GM23248 (cell line): ENCODE measurements around the gene NEUROD1. TPM values are rescaled to one million over a fixed set of nuclear protein-coding genes. Genes with fewer than 3 reads are reported as not detected.

Experiments used
- DNase-seq: peaks from one replicate; pipeline ENCODE4 v3.0.0-alpha.2; 2015
- H2AFZ ChIP-seq: fragments of 200-600 bp; sonication (generic); 2 replicates; pipeline ENCODE4 v1.6.1; 2016; ENCODE audit warnings: antibody characterized with exemption
- H3F3A ChIP-seq: fragments of 200-600 bp; sonication (generic); 2 replicates; pipeline ENCODE4 v1.6.1; 2016; ENCODE audit warnings: mild to moderate bottlenecking, antibody characterized with exemption, mixed run types; ENCODE audit not compliant: insufficient read depth
- H3K27ac ChIP-seq: fragments of 200-600 bp; sonication (generic); 2 replicates; pipeline ENCODE4 v1.5.1; 2016; ENCODE audit warnings: mild to moderate bottlenecking
- H3K27me3 ChIP-seq: fragments of 200-600 bp; sonication (generic); replicated peaks from 2 replicates; pipeline ENCODE4 v1.6.1; 2016; ENCODE audit warnings: mild to moderate bottlenecking; ENCODE audit not compliant: insufficient read depth
- H3K36me3 ChIP-seq: fragments of 200-600 bp; sonication (generic); 2 replicates; pipeline ENCODE4 v1.6.1; 2016; ENCODE audit warnings: low read depth, mild to moderate bottlenecking
- H3K4me1 ChIP-seq: fragments of 200-600 bp; sonication (generic); 2 replicates; pipeline ENCODE4 v1.6.1; 2016; ENCODE audit warnings: mild to moderate bottlenecking; ENCODE audit not compliant: insufficient read depth
- H3K4me2 ChIP-seq: fragments of 200-600 bp; sonication (generic); one replicate; pipeline ENCODE4 v1.6.1; 2016; ENCODE audit warnings: mild to moderate bottlenecking; ENCODE audit not compliant: unreplicated experiment
- H3K4me3 ChIP-seq: fragments of 200-600 bp; sonication (generic); 2 replicates; pipeline ENCODE4 v1.5.1; 2016; ENCODE audit warnings: mild to moderate bottlenecking
- H3K79me2 ChIP-seq: fragments of 200-600 bp; sonication (generic); 2 replicates; pipeline ENCODE4 v1.6.1; 2016; ENCODE audit warnings: mild to moderate bottlenecking; ENCODE audit not compliant: insufficient read depth
- H3K9ac ChIP-seq: fragments of 200-600 bp; sonication (generic); 2 replicates; pipeline ENCODE4 v1.6.1; 2016; ENCODE audit warnings: mild to moderate bottlenecking
- H3K9me2 ChIP-seq: fragments of 200-600 bp; sonication (generic); 2 replicates; pipeline ENCODE4 v1.6.1; 2016; ENCODE audit warnings: mixed run types, mild to moderate bottlenecking, moderate library complexity; ENCODE audit not compliant: insufficient read depth
- H3K9me3 ChIP-seq: fragments of 200-600 bp; sonication (generic); one replicate; pipeline ENCODE4 v1.6.1; 2017; ENCODE audit warnings: low read depth
- H4K20me1 ChIP-seq: fragments of 200-600 bp; sonication (generic); 2 replicates; pipeline ENCODE4 v1.6.0; 2016; ENCODE audit not compliant: insufficient read depth
- EZH2 ChIP-seq: fragments of 200-600 bp; sonication (generic); IDR thresholded peaks from 2 replicates; pipeline ENCODE4 v1.6.1; 2018; ENCODE audit warnings: antibody characterized with exemption, mild to moderate bottlenecking; ENCODE audit not compliant: insufficient read depth, poor library complexity, severe bottlenecking
- EZH2phosphoT487 ChIP-seq: fragments of 200-600 bp; sonication (generic); IDR thresholded peaks from 2 replicates; pipeline ENCODE4 v1.6.1; 2018; ENCODE audit warnings: antibody characterized with exemption, moderate library complexity, mild to moderate bottlenecking, low read depth; ENCODE audit not compliant: insufficient read depth
- WGBS, 2 experiments: methylation state at CpG; one replicate each; pipeline ENCODE4 v1.1.6; 2015 to 2017; ENCODE audit warnings: low lambda C conversion rate in 2 of 2, low coverage in 1 of 2; ENCODE audit errors: missing lambda C conversion rate in 2 of 2; 5-methylcytosine and 5-hydroxymethylcytosine counted together
- in situ Hi-C: fragments of 300-500 bp; cut with MboI; formaldehyde crosslinking; loops from 2 replicates; pipeline ENCODE4 v1.15.0; 2020
- polyA plus RNA-seq: library from polyadenylated mRNA; unstranded; fragments of >200 nt; fragmentation: Nextera tagmentation; extraction: Ambion mirVana; gene quantifications from 2 replicates; pipeline ENCODE4 v1.2.1, GENCODE V29; 2016
- total RNA-seq: library from RNA; depleted of rRNA; stranded (reverse); fragments of >200 nt; shearing (Covaris generic); gene quantifications from 2 replicates; pipeline ENCODE4 v1.2.3, GENCODE V29; 2014

The NEUROD1 gene
- total and polyA plus RNA-seq, 2 experiments from 2014 or later: not detected

GRCh38 chr2:181642086-181642485 lies 38.2 kb downstream of the NEUROD1 start:
- Histone ChIP-seq H3F3A (no peaks in the 10 kb centered on the region), H3K27me3 (peaks cover 43% of the 10 kb centered on the region), H3K4me3 (no peak overlapping the region), H3K9me2 (no peaks in the 10 kb centered on the region), H3K4me1 (no peaks in the 10 kb centered on the region), H3K4me2 (no peak overlapping the region), H3K79me2 (no peaks in the 10 kb centered on the region), H2AFZ (no peak overlapping the region), H3K9me3 (no peaks in the 10 kb centered on the region), H3K27ac (no peak overlapping the region), H4K20me1 (no peaks in the 10 kb centered on the region), H3K36me3 (no peaks in the 10 kb centered on the region), H3K9ac (no peak overlapping the region)
- WGBS, 2 experiments: 34 to 35% methylated on average over 4 of the region's 4 CpGs
- no peak for DNase-seq
- TF ChIP-seq EZH2phosphoT487 (no peak), EZH2 (no peak)
- in situ Hi-C loops: no loop called here

- no peaks in the 10 kb centered on the region for H3K9me3 ChIP-seq
- H3K27me3 ChIP-seq: peaks cover 51% of the 10 kb centered on the region
- no peaks in the 10 kb centered on the region for H3K4me1 ChIP-seq
- in situ Hi-C loops: no loop called here
- H3K4me2 ChIP-seq: no peak overlapping the region
- no peak overlapping the region for H2AFZ ChIP-seq
- no peak overlapping the region for H3K4me3 ChIP-seq
- H3K79me2 ChIP-seq: no peaks in the 10 kb centered on the region
- H3K9me2 ChIP-seq: no peaks in the 10 kb centered on the region
- H3K36me3 ChIP-seq: no peaks in the 10 kb centered on the region
- no peaks in the 10 kb centered on the region for H4K20me1 ChIP-seq
- DNase-seq: no peak
- WGBS, 2 experiments: 45 to 47% methylated on average over 1 of the region's 1 CpG
- H3F3A ChIP-seq: no peaks in the 10 kb centered on the region
- no peak overlapping the region for H3K27ac ChIP-seq
- no peak overlapping the region for H3K9ac ChIP-seq
- TF ChIP-seq EZH2phosphoT487 (no peak), EZH2 (no peak)
Measured at GRCh38 chr2:181639686-181640085, 40.6 kb downstream of the NEUROD1 start.

GRCh38 chr2:181632733-181633401 lies 47.5 kb downstream of the NEUROD1 start:
- TF ChIP-seq EZH2phosphoT487: no peak
- TF ChIP-seq EZH2: no peak
- in situ Hi-C loops: no loop called here
- H3K4me1 ChIP-seq: no peaks in the 10 kb centered on the region
- no peaks in the 10 kb centered on the region for H3F3A ChIP-seq
- H3K27ac ChIP-seq: no peak overlapping the region
- DNase-seq: no peak
- H3K79me2 ChIP-seq: no peaks in the 10 kb centered on the region
- peaks cover 2% of the 10 kb centered on the region for H3K9me3 ChIP-seq
- no peak overlapping the region for H2AFZ ChIP-seq
- peaks cover 40% of the 10 kb centered on the region for H3K27me3 ChIP-seq
- no peaks in the 10 kb centered on the region for H4K20me1 ChIP-seq
- WGBS, 2 experiments: 35 to 45% methylated on average over 4 of the region's 4 CpGs
- no peak overlapping the region for H3K4me3 ChIP-seq
- H3K9me2 ChIP-seq: no peaks in the 10 kb centered on the region
- no peak overlapping the region for H3K9ac ChIP-seq
- no peaks in the 10 kb centered on the region for H3K36me3 ChIP-seq
- no peak overlapping the region for H3K4me2 ChIP-seq

- no peak for TF ChIP-seq EZH2phosphoT487
- no peak for TF ChIP-seq EZH2
- no peaks in the 10 kb centered on the region for H4K20me1 ChIP-seq
- in situ Hi-C loops: no loop called here
- H3K4me3 ChIP-seq: no peak overlapping the region
- H3K79me2 ChIP-seq: no peaks in the 10 kb centered on the region
- no peaks in the 10 kb centered on the region for H3K36me3 ChIP-seq
- no peak overlapping the region for H3K27ac ChIP-seq
- H3K4me1 ChIP-seq: no peaks in the 10 kb centered on the region
- H3K9me3 ChIP-seq: peaks cover under 1% of the 10 kb centered on the region
- no peaks in the 10 kb centered on the region for H3K9me2 ChIP-seq
- 62 to 68% methylated on average over 3 of the region's 3 CpGs for whole genome bisulfite sequencing, 2 experiments
- H3F3A ChIP-seq: no peaks in the 10 kb centered on the region
- H2AFZ ChIP-seq: no peak overlapping the region
- DNase-seq: no peak
- no peak overlapping the region for H3K4me2 ChIP-seq
- H3K27me3 ChIP-seq: peaks cover 37% of the 10 kb centered on the region
- no peak overlapping the region for H3K9ac ChIP-seq
Measured at GRCh38 chr2:181628590-181629585, 51.4 kb downstream of the NEUROD1 start.
